ENCODE results near the gene HS1BP3. TPM values are rescaled to one million over a fixed set of nuclear protein-coding genes. Genes with fewer than 3 reads are reported as not detected.

HS1BP3 gene
- total and polyA plus RNA-seq, 10 donors = 8.8 to 38.0 (median 25.9) TPM

DNA sequence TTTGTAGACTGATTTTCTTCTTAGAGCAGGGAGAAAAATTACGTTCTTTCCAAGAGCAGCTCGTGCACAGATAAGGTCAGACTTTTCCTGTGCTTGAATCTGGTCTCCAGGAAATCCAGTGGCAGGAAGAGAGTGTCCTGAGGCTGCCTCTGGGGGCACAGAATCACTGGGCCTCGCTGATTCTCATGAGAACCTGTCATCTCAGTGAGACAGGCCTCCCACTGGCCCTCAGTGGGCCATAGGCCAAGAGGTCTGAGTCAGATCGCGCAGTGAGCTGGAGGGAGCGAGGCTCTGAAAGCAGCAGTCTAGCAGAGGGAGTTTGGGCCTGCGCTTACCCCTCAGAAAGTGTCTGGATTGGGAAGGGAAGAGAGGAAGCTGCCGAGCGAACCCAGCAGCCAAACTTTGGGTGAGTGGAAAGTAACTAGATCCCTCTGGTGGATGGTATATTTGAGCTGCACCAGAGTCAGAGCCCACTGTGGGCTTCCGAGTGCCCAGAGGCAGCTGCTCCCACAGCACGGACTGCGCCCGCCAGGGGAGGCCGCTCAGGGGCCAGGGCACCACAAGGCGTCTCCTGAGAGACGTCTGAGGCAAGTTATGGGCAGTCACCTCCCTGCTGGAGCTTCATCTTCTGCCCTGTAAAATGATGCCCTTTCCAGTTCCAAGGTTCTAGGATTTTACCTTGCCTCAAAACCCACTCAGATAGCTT, 24.2 kb upstream of the HS1BP3 start:
- Histone ChIP-seq H3K9me3 (no peaks in the 10 kb centered on the region), H3K4me1 (peaks cover 3 to 66% (median 34%) of the 10 kb centered on the region in 6 donors), H3K36me3 (peaks cover 0 to 14% (median 0%) of the 10 kb centered on the region in 6 donors), H3K27me3 (replicated peaks in 1 of 7) (peaks cover 0 to 43% (median 30%) of the 10 kb centered on the region in 7 donors), H3K27ac (peak overlapping the region in 5 of 8 donors; percentile 9 to 81 (median 71)), H3K4me3 (no peak overlapping the region)
- DNase-seq = no peak
- intact Hi-C loops (cut with DNase I; ENCODE audit: low total_unique reads) = no loop called here
- no peak for TF ChIP-seq POLR2A (IDR thresholded peaks at IDR 0.05)
- TF ChIP-seq, protein P1, sequence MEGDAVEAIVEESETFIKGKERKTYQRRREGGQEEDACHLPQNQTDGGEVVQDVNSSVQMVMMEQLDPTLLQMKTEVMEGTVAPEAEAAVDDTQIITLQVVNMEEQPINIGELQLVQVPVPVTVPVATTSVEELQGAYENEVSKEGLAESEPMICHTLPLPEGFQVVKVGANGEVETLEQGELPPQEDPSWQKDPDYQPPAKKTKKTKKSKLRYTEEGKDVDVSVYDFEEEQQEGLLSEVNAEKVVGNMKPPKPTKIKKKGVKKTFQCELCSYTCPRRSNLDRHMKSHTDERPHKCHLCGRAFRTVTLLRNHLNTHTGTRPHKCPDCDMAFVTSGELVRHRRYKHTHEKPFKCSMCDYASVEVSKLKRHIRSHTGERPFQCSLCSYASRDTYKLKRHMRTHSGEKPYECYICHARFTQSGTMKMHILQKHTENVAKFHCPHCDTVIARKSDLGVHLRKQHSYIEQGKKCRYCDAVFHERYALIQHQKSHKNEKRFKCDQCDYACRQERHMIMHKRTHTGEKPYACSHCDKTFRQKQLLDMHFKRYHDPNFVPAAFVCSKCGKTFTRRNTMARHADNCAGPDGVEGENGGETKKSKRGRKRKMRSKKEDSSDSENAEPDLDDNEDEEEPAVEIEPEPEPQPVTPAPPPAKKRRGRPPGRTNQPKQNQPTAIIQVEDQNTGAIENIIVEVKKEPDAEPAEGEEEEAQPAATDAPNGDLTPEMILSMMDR (IDR thresholded peaks at IDR 0.05 in 8 of 11, conservative IDR thresholded peaks at IDR 0.05 in 3 of 11) = no peak
- TF ChIP-seq POLR2AphosphoS5 (IDR thresholded peaks at IDR 0.05) = no peak
- WGBS, 5 donors = 45 to 58% (median 55%) methylated on average over 11 to 16 of the region's 16 CpGs

GRCh38 chr2:20674309-20674965, 23.5 kb upstream of the HS1BP3 start:
- H3K4me1 ChIP-seq = peaks cover 3 to 73% (median 41%) of the 10 kb centered on the region in 6 donors
- WGBS, 5 donors = 68 to 80% (median 73%) methylated on average over 9 to 11 of the region's 11 CpGs
- no peaks in the 10 kb centered on the region for H3K9me3 ChIP-seq
- H3K27ac ChIP-seq = peak overlapping the region in 2 of 8 donors; percentile 72 to 81
- peaks cover 0 to 7% (median 0%) of the 10 kb centered on the region in 6 donors for H3K36me3 ChIP-seq
- no peak for DNase-seq
- intact Hi-C loops (cut with DNase I; ENCODE audit: low total_unique reads) = no loop called here
- peaks cover 0 to 50% (median 37%) of the 10 kb centered on the region in 7 donors for H3K27me3 ChIP-seq (replicated peaks in 1 of 7)
- H3K4me3 ChIP-seq = no peak overlapping the region
- TF ChIP-seq, protein P1 (IDR thresholded peaks at IDR 0.05 in 8 of 11, conservative IDR thresholded peaks at IDR 0.05 in 3 of 11) = no peak
- no peak for TF ChIP-seq POLR2A (IDR thresholded peaks at IDR 0.05)
- no peak for TF ChIP-seq POLR2AphosphoS5 (IDR thresholded peaks at IDR 0.05)

DNA sequence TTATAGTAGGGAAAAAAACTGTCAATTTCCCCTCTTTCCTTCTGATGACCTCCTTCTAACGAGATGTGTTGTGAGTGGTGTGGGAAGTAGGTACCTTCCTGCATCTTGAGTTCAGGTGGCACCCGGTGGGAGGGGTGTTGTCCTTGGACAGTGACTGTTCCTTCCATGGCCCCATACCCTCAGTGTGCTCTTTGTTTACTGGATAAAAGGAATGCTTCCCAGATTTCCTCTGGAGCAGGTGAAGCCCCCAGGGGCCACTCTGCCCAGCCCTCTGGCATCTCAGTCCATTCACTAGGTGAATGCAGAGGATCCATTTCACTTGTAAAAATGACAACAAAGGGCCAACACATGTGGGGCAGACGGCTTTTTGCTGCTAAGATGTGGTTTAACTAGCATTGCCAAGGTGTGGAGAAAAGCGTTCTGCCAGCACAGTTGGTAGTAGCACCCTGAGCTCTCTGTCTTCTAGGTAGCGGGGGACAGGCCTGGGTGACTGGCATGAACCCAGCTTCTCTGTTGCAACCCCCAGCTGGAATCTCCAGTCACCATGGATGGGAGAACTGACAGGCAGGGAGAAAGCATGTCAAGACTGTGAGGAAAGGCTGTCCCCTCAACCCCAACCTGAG, 22.9 kb upstream of the HS1BP3 start:
- peaks cover 0 to 7% (median 0%) of the 10 kb centered on the region in 6 donors for H3K36me3 ChIP-seq
- no peaks in the 10 kb centered on the region for H3K9me3 ChIP-seq
- no peak overlapping the region for H3K4me3 ChIP-seq
- H3K27me3 ChIP-seq (replicated peaks in 1 of 7) = peaks cover 0 to 57% (median 43%) of the 10 kb centered on the region in 7 donors
- DNase-seq = no peak
- TF ChIP-seq, protein P1 (IDR thresholded peaks at IDR 0.05 in 8 of 11, conservative IDR thresholded peaks at IDR 0.05 in 3 of 11) = no peak
- TF ChIP-seq POLR2A (IDR thresholded peaks at IDR 0.05) (no peak), POLR2AphosphoS5 (IDR thresholded peaks at IDR 0.05) (no peak)
- WGBS, 5 donors = 75 to 77% (median 76%) methylated on average over 5 of the region's 5 CpGs
- intact Hi-C loops (cut with DNase I; ENCODE audit: low total_unique reads) = no loop called here
- no peak overlapping the region for H3K27ac ChIP-seq
- H3K4me1 ChIP-seq = peaks cover 3 to 79% (median 44%) of the 10 kb centered on the region in 6 donors

All from spleen (tissue), 11 donors.